Activated CD4-positive, alpha-beta T cell treated with anti-CD3 and anti-CD28 coated beads, Interleukin-2, amount 50 U/mL, for 16 hours (primary cell): ENCODE results near the gene HS1BP3.

Source experiments
- DNase-seq: peaks from one replicate; pipeline ENCODE4 v3.0.0-alpha.2; 2020

HS1BP3 gene

GRCh38 chr2:20650877-20651730, at the start of gene HS1BP3:
Gene HS1BP3, minus strand, starts transcription at chr2:20651098. Its CDS starts 35 bp downstream, at chr2:20651063.
- DNase-seq: peak; percentile 87

GRCh38 chr2:20698916-20699613, 48.2 kb upstream of the HS1BP3 start:
- no peak for DNase-seq

- no peak for DNase-seq
These were observed 46.5 kb upstream of the HS1BP3 start for GRCh38 chr2:20697322-20697934.

- no peak for DNase-seq
These were observed 45.5 kb upstream of the HS1BP3 start for GRCh38 chr2:20696366-20696765.

- DNase-seq: no peak
These were observed 42.4 kb upstream of the HS1BP3 start for GRCh38 chr2:20693317-20693716.

GRCh38 chr2:20692081-20692480, 41.2 kb upstream of the HS1BP3 start:
- no peak for DNase-seq

GRCh38 chr2:20691076-20691734, 40.3 kb upstream of the HS1BP3 start:
- DNase-seq: no peak

- DNase-seq: no peak
These were observed 38.7 kb upstream of the HS1BP3 start for GRCh38 chr2:20689428-20690264.

GRCh38 chr2:20687260-20687832, 36.4 kb upstream of the HS1BP3 start:
- no peak for DNase-seq

GRCh38 chr2:20684581-20685063, 33.7 kb upstream of the HS1BP3 start:
- no peak for DNase-seq

GRCh38 chr2:20682167-20682920, 31.4 kb upstream of the HS1BP3 start:
- DNase-seq: no peak

- DNase-seq: no peak
These were observed 30.0 kb upstream of the HS1BP3 start for GRCh38 chr2:20680744-20681375.

GRCh38 chr2:20678780-20679179, 27.9 kb upstream of the HS1BP3 start:
- no peak for DNase-seq

GRCh38 chr2:20678086-20678395, 27.1 kb upstream of the HS1BP3 start:
- DNase-seq: no peak

GRCh38 chr2:20677301-20678085, 26.6 kb upstream of the HS1BP3 start:
- no peak for DNase-seq

- no peak for DNase-seq
These were observed 25.7 kb upstream of the HS1BP3 start for GRCh38 chr2:20676353-20677215.

GRCh38 chr2:20675701-20676352, 24.9 kb upstream of the HS1BP3 start:
- no peak for DNase-seq

GRCh38 chr2:20674974-20675679, 24.2 kb upstream of the HS1BP3 start:
- no peak for DNase-seq
